Measurements from ENCODE around the gene ZBTB43. TPM values are rescaled to one million over a fixed set of nuclear protein-coding genes. Genes with fewer than 3 reads are reported as not detected.
A peak's percentile ranks its signal among the peaks of the same experiment; 100 is the strongest.
"Not testable (repeated sequence)": the region's sequence is repeated elsewhere in the genome, so short reads cannot be mapped to it uniquely, and the experiment has no call there.

ZBTB43 gene
- total RNA-seq, 1 experiment from 2014 or later = 6.8 TPM

- H3K4me1 ChIP-seq (replicated peaks); H3K27me3 ChIP-seq (replicated peaks); DNase-seq (ENCODE audit: low read depth in 1 of 2, low spot score in 2 of 2); H3K4me3 ChIP-seq; H3K27ac ChIP-seq: not testable (repeated sequence)
- Histone ChIP-seq H3K9me3 (replicated peaks) (peaks cover 11% of the 10 kb centered on the region; the same call in 1 of the 2 replicates), H3K36me3 (peaks cover 23% of the 10 kb centered on the region)
Observed at GRCh38 chr9:126824052-126824451, 19.2 kb downstream of the ZBTB43 start.

GRCh38 chr9:126827227-126827626, 22.4 kb downstream of the ZBTB43 start:
- no peaks in the 10 kb centered on the region for H3K9me3 ChIP-seq (replicated peaks)
- no peak overlapping the region for H3K4me3 ChIP-seq
- DNase-seq (ENCODE audit: low read depth in 1 of 2, low spot score in 2 of 2) = no peak
- no peaks in the 10 kb centered on the region for H3K4me1 ChIP-seq (replicated peaks)
- no peaks in the 10 kb centered on the region for H3K27me3 ChIP-seq (replicated peaks)
- peaks cover 8% of the 10 kb centered on the region; the same call in 1 of the 2 replicates for H3K36me3 ChIP-seq
- no peak overlapping the region for H3K27ac ChIP-seq

- Histone ChIP-seq H3K36me3 (peaks cover 23% of the 10 kb centered on the region), H3K27me3 (replicated peaks) (no peaks in the 10 kb centered on the region)
- no peak for DNase-seq (ENCODE audit: low read depth in 1 of 2, low spot score in 2 of 2)
Observed at GRCh38 chr9:126829035-126829434, 24.2 kb downstream of the ZBTB43 start.

GRCh38 chr9:126830827-126831226, 26.0 kb downstream of the ZBTB43 start:
- Histone ChIP-seq H3K27ac (no peak overlapping the region), H3K36me3 (peaks cover 25% of the 10 kb centered on the region), H3K4me1 (replicated peaks) (no peaks in the 10 kb centered on the region), H3K27me3 (replicated peaks) (no peaks in the 10 kb centered on the region), H3K4me3 (no peak overlapping the region), H3K9me3 (replicated peaks) (no peaks in the 10 kb centered on the region)
- no peak for DNase-seq (ENCODE audit: low read depth in 1 of 2, low spot score in 2 of 2)

More at GRCh38 chr9:126829035-126829434, 24.2 kb downstream of the ZBTB43 start:
- Histone ChIP-seq H3K4me1 (replicated peaks) (no peaks in the 10 kb centered on the region), H3K9me3 (replicated peaks) (no peaks in the 10 kb centered on the region), H3K27ac (no peak overlapping the region), H3K4me3 (no peak overlapping the region)

GRCh38 chr9:126832440-126832839, 27.6 kb downstream of the ZBTB43 start:
- H3K36me3 ChIP-seq = peaks cover 26% of the 10 kb centered on the region
- H3K27ac ChIP-seq = no peak overlapping the region
- H3K27me3 ChIP-seq (replicated peaks) = no peaks in the 10 kb centered on the region
- no peaks in the 10 kb centered on the region for H3K4me1 ChIP-seq (replicated peaks)
- DNase-seq (ENCODE audit: low read depth in 1 of 2, low spot score in 2 of 2) = no peak
- H3K9me3 ChIP-seq (replicated peaks) = no peaks in the 10 kb centered on the region
- H3K4me3 ChIP-seq = no peak overlapping the region

- Histone ChIP-seq H3K4me3 (no peak overlapping the region), H3K9me3 (replicated peaks) (no peaks in the 10 kb centered on the region), H3K27ac (no peak overlapping the region), H3K4me1 (replicated peaks) (no peaks in the 10 kb centered on the region), H3K36me3 (peaks cover 26% of the 10 kb centered on the region), H3K27me3 (replicated peaks) (no peaks in the 10 kb centered on the region)
- no peak for DNase-seq (ENCODE audit: low read depth in 1 of 2, low spot score in 2 of 2)
Observed at GRCh38 chr9:126833020-126833419, 28.2 kb downstream of the ZBTB43 start.

- H3K4me1 ChIP-seq (replicated peaks) = no peaks in the 10 kb centered on the region
- H3K27me3 ChIP-seq (replicated peaks) = no peaks in the 10 kb centered on the region
- H3K36me3 ChIP-seq = peaks cover 31% of the 10 kb centered on the region
- H3K9me3 ChIP-seq (replicated peaks) = no peaks in the 10 kb centered on the region
- no peak overlapping the region for H3K27ac ChIP-seq
- H3K4me3 ChIP-seq = no peak overlapping the region
- no peak for DNase-seq (ENCODE audit: low read depth in 1 of 2, low spot score in 2 of 2)
Observed at GRCh38 chr9:126833710-126834345, 29.0 kb downstream of the ZBTB43 start.

- peak in 1 of 2 experiments; percentile 5 for DNase-seq (ENCODE audit: low read depth in 1 of 2, low spot score in 2 of 2)
- H3K4me1 ChIP-seq (replicated peaks) = no peaks in the 10 kb centered on the region
- no peak overlapping the region for H3K4me3 ChIP-seq
- peaks cover 31% of the 10 kb centered on the region for H3K36me3 ChIP-seq
- no peaks in the 10 kb centered on the region for H3K27me3 ChIP-seq (replicated peaks)
- no peak overlapping the region for H3K27ac ChIP-seq
- no peaks in the 10 kb centered on the region for H3K9me3 ChIP-seq (replicated peaks)
Observed at GRCh38 chr9:126834672-126835071, 29.8 kb downstream of the ZBTB43 start.

- H3K36me3 ChIP-seq = peaks cover 31% of the 10 kb centered on the region
- no peak overlapping the region for H3K4me3 ChIP-seq
- DNase-seq (ENCODE audit: low read depth in 1 of 2, low spot score in 2 of 2) = peak in 1 of 2 experiments; percentile 6
- no peaks in the 10 kb centered on the region for H3K27me3 ChIP-seq (replicated peaks)
- no peaks in the 10 kb centered on the region for H3K9me3 ChIP-seq (replicated peaks)
- no peak overlapping the region for H3K27ac ChIP-seq
- H3K4me1 ChIP-seq (replicated peaks) = no peaks in the 10 kb centered on the region
Observed at GRCh38 chr9:126836216-126836615, 31.4 kb downstream of the ZBTB43 start.

GRCh38 chr9:126838055-126838811, 33.4 kb downstream of the ZBTB43 start:
- peak in 1 of 2 experiments; percentile 21 for DNase-seq (ENCODE audit: low read depth in 1 of 2, low spot score in 2 of 2)
- no peaks in the 10 kb centered on the region for H3K4me1 ChIP-seq (replicated peaks)
- H3K27me3 ChIP-seq (replicated peaks) = no peaks in the 10 kb centered on the region
- no peaks in the 10 kb centered on the region for H3K9me3 ChIP-seq (replicated peaks)
- H3K27ac ChIP-seq = no peak overlapping the region
- peaks cover 24% of the 10 kb centered on the region for H3K36me3 ChIP-seq
- H3K4me3 ChIP-seq = no peak overlapping the region

GRCh38 chr9:126838895-126839294, 34.1 kb downstream of the ZBTB43 start:
- peak in 1 of 2 experiments; percentile 24 for DNase-seq (ENCODE audit: low read depth in 1 of 2, low spot score in 2 of 2)
- Histone ChIP-seq H3K27me3 (replicated peaks) (no peaks in the 10 kb centered on the region), H3K36me3 (peaks cover 17% of the 10 kb centered on the region), H3K9me3 (replicated peaks) (no peaks in the 10 kb centered on the region), H3K4me1 (replicated peaks) (peaks cover 5% of the 10 kb centered on the region), H3K4me3 (no peak overlapping the region), H3K27ac (no peak overlapping the region)

GRCh38 chr9:126839301-126839700, 34.5 kb downstream of the ZBTB43 start:
- no peak for DNase-seq (ENCODE audit: low read depth in 1 of 2, low spot score in 2 of 2)
- Histone ChIP-seq H3K4me1 (replicated peaks) (peaks cover 9% of the 10 kb centered on the region), H3K27me3 (replicated peaks) (no peaks in the 10 kb centered on the region), H3K27ac (no peak overlapping the region), H3K4me3 (no peak overlapping the region), H3K9me3 (replicated peaks) (no peaks in the 10 kb centered on the region), H3K36me3 (peaks cover 13% of the 10 kb centered on the region)

GRCh38 chr9:126842220-126842842, 37.5 kb downstream of the ZBTB43 start:
- Histone ChIP-seq H3K36me3 (peaks cover 5% of the 10 kb centered on the region), H3K9me3 (replicated peaks) (no peaks in the 10 kb centered on the region), H3K4me3 (no peak overlapping the region), H3K4me1 (replicated peaks) (peaks cover 10% of the 10 kb centered on the region), H3K27ac (no peak overlapping the region), H3K27me3 (replicated peaks) (no peaks in the 10 kb centered on the region)
- DNase-seq (ENCODE audit: low read depth in 1 of 2, low spot score in 2 of 2) = no peak
